Mesothelial cell of epicardium (in vitro differentiated cells): ENCODE data around the gene SHC3. TPM values are rescaled to one million over a fixed set of nuclear protein-coding genes. Genes with fewer than 3 reads are reported as not detected.

ENCODE experiments used
- DNase-seq, 2 experiments: peaks; one replicate each; pipeline ENCODE4 v3.0.0; 2021; ENCODE audit warnings: low spot score in 2 of 2; ENCODE audit not compliant: unreplicated experiment in 2 of 2
- H3K27ac Mint-ChIP-seq: 2 replicates; pipeline ENCODE4 v1.8.0; 2021; ENCODE audit warnings: mixed read lengths
- H3K27me3 Mint-ChIP-seq: 2 replicates; pipeline ENCODE4 v1.8.0; 2021; ENCODE audit warnings: low read depth, mixed read lengths
- H3K36me3 Mint-ChIP-seq: 2 replicates; pipeline ENCODE4 v1.8.0; 2021; ENCODE audit warnings: mixed read lengths
- H3K4me1 Mint-ChIP-seq: 2 replicates; pipeline ENCODE4 v1.8.0; 2021; ENCODE audit warnings: mixed read lengths
- H3K4me3 Mint-ChIP-seq: 2 replicates; pipeline ENCODE4 v1.8.0; 2021; ENCODE audit warnings: mild to moderate bottlenecking, moderate library complexity, mixed read lengths
- H3K9me3 Mint-ChIP-seq: 2 replicates; pipeline ENCODE4 v1.8.0; 2021; ENCODE audit warnings: mixed read lengths
- CTCF ChIP-seq: fragments of 200-600 bp; sonication (generic); IDR thresholded peaks from one replicate; pipeline ENCODE4 v1.5.0; 2021; ENCODE audit warnings: antibody characterized with exemption; ENCODE audit not compliant: unreplicated experiment
- total RNA-seq: library from RNA; stranded (reverse); gene quantifications from 3 replicates; pipeline ENCODE4 v1.2.1, GENCODE V29; 2021

SHC3 gene
- total RNA-seq, 1 donor from 2014 or later: 2.1 TPM

- DNase-seq: no peak
- no peak for TF ChIP-seq CTCF
- no peaks in the 10 kb centered on the region for H3K36me3 Mint-ChIP-seq
- no peak overlapping the region for H3K27ac Mint-ChIP-seq
- peaks cover 6% of the 10 kb centered on the region for H3K27me3 Mint-ChIP-seq
- no peak overlapping the region for H3K4me3 Mint-ChIP-seq
- peaks cover 46% of the 10 kb centered on the region for H3K9me3 Mint-ChIP-seq
- H3K4me1 Mint-ChIP-seq: no peaks in the 10 kb centered on the region
Measured at GRCh38 chr9:89122949-89123348, 55.7 kb downstream of the SHC3 start.

- no peaks in the 10 kb centered on the region for H3K4me1 Mint-ChIP-seq
- no peak for TF ChIP-seq CTCF
- H3K27me3 Mint-ChIP-seq: peaks cover 6% of the 10 kb centered on the region
- H3K4me3 Mint-ChIP-seq: no peak overlapping the region
- H3K36me3 Mint-ChIP-seq: no peaks in the 10 kb centered on the region
- no peak for DNase-seq
- H3K27ac Mint-ChIP-seq: no peak overlapping the region
- H3K9me3 Mint-ChIP-seq: peaks cover 28% of the 10 kb centered on the region
Measured at GRCh38 chr9:89120704-89121103, 57.9 kb downstream of the SHC3 start.

- no peak overlapping the region for H3K27ac Mint-ChIP-seq
- no peak overlapping the region for H3K4me3 Mint-ChIP-seq
- no peaks in the 10 kb centered on the region for H3K4me1 Mint-ChIP-seq
- H3K9me3 Mint-ChIP-seq: peaks cover 15% of the 10 kb centered on the region
- TF ChIP-seq CTCF: no peak
- DNase-seq: no peak
- no peaks in the 10 kb centered on the region for H3K36me3 Mint-ChIP-seq
- H3K27me3 Mint-ChIP-seq: peaks cover 14% of the 10 kb centered on the region
Measured at GRCh38 chr9:89116805-89117192, 61.8 kb downstream of the SHC3 start.

- Mint-ChIP-seq H3K36me3 (no peaks in the 10 kb centered on the region), H3K27ac (no peak overlapping the region), H3K4me1 (no peaks in the 10 kb centered on the region), H3K4me3 (no peak overlapping the region), H3K9me3 (peaks cover 15% of the 10 kb centered on the region), H3K27me3 (peaks cover 16% of the 10 kb centered on the region)
- no peak for TF ChIP-seq CTCF
- no peak for DNase-seq
Measured at GRCh38 chr9:89116064-89116804, 62.4 kb downstream of the SHC3 start.

- Mint-ChIP-seq H3K36me3 (no peaks in the 10 kb centered on the region), H3K27me3 (peaks cover 22% of the 10 kb centered on the region), H3K27ac (no peak overlapping the region), H3K4me3 (no peak overlapping the region), H3K9me3 (peaks cover 15% of the 10 kb centered on the region), H3K4me1 (no peaks in the 10 kb centered on the region)
- TF ChIP-seq CTCF: no peak
- DNase-seq: no peak
Measured at GRCh38 chr9:89115426-89115825, 63.2 kb downstream of the SHC3 start.
